ENCODE results near the gene GEN1.

DNA sequence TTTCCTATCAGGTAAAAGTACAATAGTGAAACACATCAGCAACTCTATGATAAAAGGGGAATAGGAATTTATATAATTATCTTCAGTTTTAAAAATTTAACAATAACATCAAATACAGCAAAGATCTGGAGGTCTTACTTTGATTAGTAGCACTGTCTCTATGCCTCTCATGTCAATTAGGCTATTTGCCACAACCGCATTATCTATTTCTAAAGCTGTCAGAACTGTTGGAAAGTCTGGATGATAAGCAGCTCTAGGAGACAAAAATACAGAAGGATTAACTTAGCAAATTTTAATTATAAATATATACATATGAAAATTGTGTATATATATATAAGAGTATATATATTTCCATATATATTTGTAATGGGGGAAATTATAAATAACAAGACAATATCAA is 45.4 kb upstream of the GEN1 start:
- TF ChIP-seq, protein P1, sequence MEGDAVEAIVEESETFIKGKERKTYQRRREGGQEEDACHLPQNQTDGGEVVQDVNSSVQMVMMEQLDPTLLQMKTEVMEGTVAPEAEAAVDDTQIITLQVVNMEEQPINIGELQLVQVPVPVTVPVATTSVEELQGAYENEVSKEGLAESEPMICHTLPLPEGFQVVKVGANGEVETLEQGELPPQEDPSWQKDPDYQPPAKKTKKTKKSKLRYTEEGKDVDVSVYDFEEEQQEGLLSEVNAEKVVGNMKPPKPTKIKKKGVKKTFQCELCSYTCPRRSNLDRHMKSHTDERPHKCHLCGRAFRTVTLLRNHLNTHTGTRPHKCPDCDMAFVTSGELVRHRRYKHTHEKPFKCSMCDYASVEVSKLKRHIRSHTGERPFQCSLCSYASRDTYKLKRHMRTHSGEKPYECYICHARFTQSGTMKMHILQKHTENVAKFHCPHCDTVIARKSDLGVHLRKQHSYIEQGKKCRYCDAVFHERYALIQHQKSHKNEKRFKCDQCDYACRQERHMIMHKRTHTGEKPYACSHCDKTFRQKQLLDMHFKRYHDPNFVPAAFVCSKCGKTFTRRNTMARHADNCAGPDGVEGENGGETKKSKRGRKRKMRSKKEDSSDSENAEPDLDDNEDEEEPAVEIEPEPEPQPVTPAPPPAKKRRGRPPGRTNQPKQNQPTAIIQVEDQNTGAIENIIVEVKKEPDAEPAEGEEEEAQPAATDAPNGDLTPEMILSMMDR (IDR thresholded peaks at IDR 0.05), result no peak
- TF ChIP-seq POLR2A (IDR thresholded peaks at IDR 0.05), result no peak
